ENCODE measurements around the gene DUSP7. TPM values are rescaled to one million over a fixed set of nuclear protein-coding genes. Genes with fewer than 3 reads are reported as not detected.

Gene DUSP7
- polyA plus RNA-seq, 3 donors: 2.8 to 36.8 (median 3.9) TPM

GRCh38 chr3:52029053-52029452 is 27.3 kb downstream of the DUSP7 start:
- WGBS (ENCODE audit: insufficient coverage): 92% methylated on average over 4 of the region's 9 CpGs
- Histone ChIP-seq H3K27me3 (ENCODE audit: control insufficient read depth in 2 of 2, insufficient read depth in 2 of 2, low read length in 2 of 2) (no peaks in the 10 kb centered on the region), H3K9me3 (replicated peaks in 1 of 2; ENCODE audit: control insufficient read depth in 1 of 2, insufficient read depth in 1 of 2, low read length in 2 of 2) (no peaks in the 10 kb centered on the region), H3K79me2 (ENCODE audit: insufficient read depth, low read length) (no peaks in the 10 kb centered on the region), H3K4me3 (replicated peaks in 1 of 3; ENCODE audit: low read depth in 2 of 3, low read length in 3 of 3) (no peak overlapping the region), H3K27ac (ENCODE audit: low read depth in 1 of 2, low read length in 2 of 2) (no peak overlapping the region), H3K9ac (ENCODE audit: insufficient read depth, low read length, poor library complexity, severe bottlenecking) (no peak overlapping the region), H3K4me2 (replicated peaks; ENCODE audit: extremely low read depth, low read length, poor library complexity, severe bottlenecking) (no peak overlapping the region), H3K4me1 (ENCODE audit: control insufficient read depth in 1 of 2, insufficient read depth in 2 of 2, low read length in 2 of 2) (no peaks in the 10 kb centered on the region), H3K36me3 (replicated peaks in 1 of 2; ENCODE audit: control insufficient read depth in 1 of 2, insufficient read depth in 2 of 2, low read length in 2 of 2) (no peaks in the 10 kb centered on the region), H2AFZ (ENCODE audit: insufficient read depth, low read depth, low read length, poor library complexity, severe bottlenecking) (no peak overlapping the region), H4K20me1 (ENCODE audit: insufficient read depth, low read length) (no peaks in the 10 kb centered on the region)
- Mint-ChIP-seq H3K4me3 (no peak overlapping the region), H3K27ac (no peak overlapping the region), H3K36me3 (no peaks in the 10 kb centered on the region), H3K9me3 (no peaks in the 10 kb centered on the region), H3K4me1 (no peaks in the 10 kb centered on the region), H3K27me3 (ENCODE audit: low read depth in 3 of 3) (peaks cover 0 to 4% (median 1%) of the 10 kb centered on the region in 3 donors)
- DNase-seq: no peak
- no peak for TF ChIP-seq CTCF (IDR thresholded peaks at IDR 0.05)
- intact Hi-C loops (cut with micrococcal nuclease): no loop called here

- H3K9me3 ChIP-seq (replicated peaks in 1 of 2; ENCODE audit: control insufficient read depth in 1 of 2, insufficient read depth in 1 of 2, low read length in 2 of 2): no peaks in the 10 kb centered on the region
- H3K79me2 ChIP-seq (ENCODE audit: insufficient read depth, low read length): no peaks in the 10 kb centered on the region
- Mint-ChIP-seq H3K9me3 (no peaks in the 10 kb centered on the region), H3K4me3 (no peak overlapping the region), H3K36me3 (no peaks in the 10 kb centered on the region), H3K27me3 (ENCODE audit: low read depth in 3 of 3) (peaks cover 0 to 4% (median 1%) of the 10 kb centered on the region in 3 donors), H3K4me1 (no peaks in the 10 kb centered on the region), H3K27ac (no peak overlapping the region)
- H3K9ac ChIP-seq (ENCODE audit: insufficient read depth, low read length, poor library complexity, severe bottlenecking): no peak overlapping the region
- H2AFZ ChIP-seq (ENCODE audit: insufficient read depth, low read depth, low read length, poor library complexity, severe bottlenecking): no peak overlapping the region
- no peak overlapping the region for H3K4me2 ChIP-seq (replicated peaks; ENCODE audit: extremely low read depth, low read length, poor library complexity, severe bottlenecking)
- H3K27ac ChIP-seq (ENCODE audit: low read depth in 1 of 2, low read length in 2 of 2): no peak overlapping the region
- H3K4me1 ChIP-seq (ENCODE audit: control insufficient read depth in 1 of 2, insufficient read depth in 2 of 2, low read length in 2 of 2): no peaks in the 10 kb centered on the region
- no peaks in the 10 kb centered on the region for H4K20me1 ChIP-seq (ENCODE audit: insufficient read depth, low read length)
- intact Hi-C loops (cut with micrococcal nuclease): no loop called here
- H3K36me3 ChIP-seq (replicated peaks in 1 of 2; ENCODE audit: control insufficient read depth in 1 of 2, insufficient read depth in 2 of 2, low read length in 2 of 2): no peaks in the 10 kb centered on the region
- no peak overlapping the region for H3K4me3 ChIP-seq (replicated peaks in 1 of 3; ENCODE audit: low read depth in 2 of 3, low read length in 3 of 3)
- TF ChIP-seq CTCF (IDR thresholded peaks at IDR 0.05): no peak
- H3K27me3 ChIP-seq (ENCODE audit: control insufficient read depth in 2 of 2, insufficient read depth in 2 of 2, low read length in 2 of 2): no peaks in the 10 kb centered on the region
- no peak for DNase-seq
- 97% methylated on average over 8 of the region's 12 CpGs for WGBS (ENCODE audit: insufficient coverage)
Measured at GRCh38 chr3:52028572-52028971, 27.8 kb downstream of the DUSP7 start.
